GM10266 (cell line): ENCODE data around the gene RHBDF1.

ENCODE experiments used
- DNase-seq: peaks from one replicate; pipeline ENCODE4 v3.0.0; 2012; ENCODE audit errors: extremely low spot score
- CTCF ChIP-seq: IDR thresholded peaks from 2 replicates; pipeline ENCODE4 v1.5.1; 2012; ENCODE audit warnings: mild to moderate bottlenecking, low read depth; ENCODE audit not compliant: control insufficient read depth, insufficient read depth; ENCODE audit errors: missing control alignments

The RHBDF1 gene, protein sequence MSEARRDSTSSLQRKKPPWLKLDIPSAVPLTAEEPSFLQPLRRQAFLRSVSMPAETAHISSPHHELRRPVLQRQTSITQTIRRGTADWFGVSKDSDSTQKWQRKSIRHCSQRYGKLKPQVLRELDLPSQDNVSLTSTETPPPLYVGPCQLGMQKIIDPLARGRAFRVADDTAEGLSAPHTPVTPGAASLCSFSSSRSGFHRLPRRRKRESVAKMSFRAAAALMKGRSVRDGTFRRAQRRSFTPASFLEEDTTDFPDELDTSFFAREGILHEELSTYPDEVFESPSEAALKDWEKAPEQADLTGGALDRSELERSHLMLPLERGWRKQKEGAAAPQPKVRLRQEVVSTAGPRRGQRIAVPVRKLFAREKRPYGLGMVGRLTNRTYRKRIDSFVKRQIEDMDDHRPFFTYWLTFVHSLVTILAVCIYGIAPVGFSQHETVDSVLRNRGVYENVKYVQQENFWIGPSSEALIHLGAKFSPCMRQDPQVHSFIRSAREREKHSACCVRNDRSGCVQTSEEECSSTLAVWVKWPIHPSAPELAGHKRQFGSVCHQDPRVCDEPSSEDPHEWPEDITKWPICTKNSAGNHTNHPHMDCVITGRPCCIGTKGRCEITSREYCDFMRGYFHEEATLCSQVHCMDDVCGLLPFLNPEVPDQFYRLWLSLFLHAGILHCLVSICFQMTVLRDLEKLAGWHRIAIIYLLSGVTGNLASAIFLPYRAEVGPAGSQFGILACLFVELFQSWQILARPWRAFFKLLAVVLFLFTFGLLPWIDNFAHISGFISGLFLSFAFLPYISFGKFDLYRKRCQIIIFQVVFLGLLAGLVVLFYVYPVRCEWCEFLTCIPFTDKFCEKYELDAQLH

GRCh38 chr16:72561-73548 is at the start of gene RHBDF1:
TSS of gene RHBDF1 (minus strand) at chr16:72631. CDS start at chr16:65015, 7,616 bp downstream.
- peak; percentile 69 for DNase-seq
- no peak for TF ChIP-seq CTCF

GRCh38 chr16:120756-121155 is 48.3 kb upstream of the RHBDF1 start:
- no peak for TF ChIP-seq CTCF
- no peak for DNase-seq

- TF ChIP-seq CTCF: no peak
- DNase-seq: no peak
Measured at GRCh38 chr16:119835-120491, 47.5 kb upstream of the RHBDF1 start.

DNA sequence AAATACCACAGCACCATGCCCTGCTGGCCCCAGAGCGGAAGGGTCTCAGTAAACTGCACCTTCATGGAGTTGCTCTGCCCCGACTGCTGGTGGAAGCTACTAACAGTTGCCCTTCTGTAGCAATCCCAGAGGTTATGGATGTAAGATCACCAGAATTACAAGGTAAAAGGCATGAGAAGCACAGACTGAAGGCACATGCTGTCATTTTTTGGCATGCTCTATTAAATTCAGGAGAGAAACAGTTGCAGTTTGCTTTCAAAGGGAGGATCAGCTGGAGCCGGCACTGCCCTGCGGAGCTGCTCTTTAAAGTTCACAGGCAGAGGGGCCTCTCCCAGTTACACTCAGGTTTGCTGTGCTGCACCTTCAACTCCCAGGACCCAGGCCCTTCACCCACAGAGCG is 46.9 kb upstream of the RHBDF1 start:
- TF ChIP-seq CTCF: no peak
- no peak for DNase-seq

GRCh38 chr16:118857-119256 is 46.4 kb upstream of the RHBDF1 start:
- DNase-seq: no peak
- TF ChIP-seq CTCF: no peak

DNA sequence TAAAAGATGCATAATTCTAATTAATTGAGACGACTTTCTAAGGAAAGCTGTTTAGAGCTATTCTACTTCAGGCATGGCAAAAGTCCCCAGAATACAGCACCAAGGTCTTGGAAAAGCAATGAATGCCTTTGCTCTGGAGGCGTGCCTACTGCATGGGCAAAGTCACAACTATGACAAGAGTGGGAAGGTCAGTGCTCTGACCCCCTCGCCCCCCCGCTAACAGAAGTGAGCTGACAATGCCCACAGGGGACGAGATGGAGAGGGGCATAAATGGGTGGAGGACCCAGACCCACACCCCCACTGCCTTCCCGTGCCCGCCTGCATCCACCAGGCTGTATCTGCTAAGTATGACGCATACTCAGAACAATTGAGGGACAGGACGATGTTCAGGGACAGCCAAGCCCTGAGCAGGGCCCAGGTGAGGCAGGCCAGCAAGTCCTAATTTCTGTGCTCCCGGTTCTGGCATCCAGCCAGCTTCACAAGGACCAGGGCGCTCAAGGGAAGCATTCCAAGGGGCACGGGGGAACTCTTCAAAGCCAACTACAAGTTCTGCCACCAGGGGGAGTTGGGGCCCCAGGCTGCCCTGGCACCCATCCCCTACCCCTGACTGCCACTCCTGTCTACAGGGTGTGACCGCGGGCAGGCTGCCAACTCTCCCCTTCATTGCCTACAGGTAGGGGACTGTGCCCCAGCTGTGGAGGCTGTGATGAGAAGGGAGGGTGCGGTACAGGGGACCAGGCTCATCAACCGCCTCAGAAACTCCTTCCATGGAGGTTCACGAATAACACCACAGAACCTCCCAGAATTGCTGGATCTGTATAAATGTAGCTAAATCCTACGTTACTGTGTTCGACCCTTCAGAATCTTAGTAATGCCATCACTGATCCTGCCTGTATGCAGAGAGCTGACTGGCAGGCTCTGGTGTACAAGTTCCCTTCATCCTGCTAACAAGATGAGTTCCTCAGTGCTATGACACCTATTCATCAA is 45.2 kb upstream of the RHBDF1 start:
- peak; percentile 55 for DNase-seq
- peak; percentile 53 for TF ChIP-seq CTCF
